ENCODE measurements around the gene CDC42BPG.
A peak's percentile ranks its signal among the peaks of the same experiment; 100 is the strongest.

The CDC42BPG gene

GRCh38 chr11:64844330-64845128 lies at the start of gene CDC42BPG:
Gene CDC42BPG, minus strand, starts transcription at chr11:64844653. Its CDS starts 84 bp downstream, at chr11:64844569.
- DNase-seq (ENCODE audit: low read depth in 2 of 3, low spot score in 1 of 3): peak in 1 of 3 donors; percentile 57

GRCh38 chr11:64893194-64894069 lies 49.0 kb upstream of the CDC42BPG start:
- DNase-seq (ENCODE audit: low read depth in 2 of 3, low spot score in 1 of 3): no peak

GRCh38 chr11:64892838-64893193 lies 48.4 kb upstream of the CDC42BPG start:
- DNase-seq (ENCODE audit: low read depth in 2 of 3, low spot score in 1 of 3): no peak

GRCh38 chr11:64892411-64892831 lies 48.0 kb upstream of the CDC42BPG start:
- no peak for DNase-seq (ENCODE audit: low read depth in 2 of 3, low spot score in 1 of 3)

GRCh38 chr11:64891880-64892279 lies 47.4 kb upstream of the CDC42BPG start:
- no peak for DNase-seq (ENCODE audit: low read depth in 2 of 3, low spot score in 1 of 3)

- DNase-seq (ENCODE audit: low read depth in 2 of 3, low spot score in 1 of 3): no peak
Observed at GRCh38 chr11:64891215-64891848, 46.9 kb upstream of the CDC42BPG start.

GRCh38 chr11:64890522-64890939 lies 46.1 kb upstream of the CDC42BPG start:
- DNase-seq (ENCODE audit: low read depth in 2 of 3, low spot score in 1 of 3): no peak

- DNase-seq (ENCODE audit: low read depth in 2 of 3, low spot score in 1 of 3): no peak
Observed at GRCh38 chr11:64888729-64889511, 44.5 kb upstream of the CDC42BPG start.

GRCh38 chr11:64888406-64888728 lies 43.9 kb upstream of the CDC42BPG start:
- no peak for DNase-seq (ENCODE audit: low read depth in 2 of 3, low spot score in 1 of 3)

- peak; percentile 70 to 82 (median 81) for DNase-seq (ENCODE audit: low read depth in 2 of 3, low spot score in 1 of 3)
Observed at GRCh38 chr11:64887757-64888405, 43.4 kb upstream of the CDC42BPG start.

GRCh38 chr11:64887234-64887756 lies 42.8 kb upstream of the CDC42BPG start:
- DNase-seq (ENCODE audit: low read depth in 2 of 3, low spot score in 1 of 3): no peak

- no peak for DNase-seq (ENCODE audit: low read depth in 2 of 3, low spot score in 1 of 3)
Observed at GRCh38 chr11:64885367-64886286, 41.2 kb upstream of the CDC42BPG start.

- no peak for DNase-seq (ENCODE audit: low read depth in 2 of 3, low spot score in 1 of 3)
Observed at GRCh38 chr11:64884019-64884418, 39.6 kb upstream of the CDC42BPG start.

GRCh38 chr11:64883575-64883974 lies 39.1 kb upstream of the CDC42BPG start:
- DNase-seq (ENCODE audit: low read depth in 2 of 3, low spot score in 1 of 3): no peak

GRCh38 chr11:64882243-64882642 lies 37.8 kb upstream of the CDC42BPG start:
- no peak for DNase-seq (ENCODE audit: low read depth in 2 of 3, low spot score in 1 of 3)

- no peak for DNase-seq (ENCODE audit: low read depth in 2 of 3, low spot score in 1 of 3)
Observed at GRCh38 chr11:64881476-64881875, 37.0 kb upstream of the CDC42BPG start.

GRCh38 chr11:64880240-64881001 lies 36.0 kb upstream of the CDC42BPG start:
- DNase-seq (ENCODE audit: low read depth in 2 of 3, low spot score in 1 of 3): no peak

- DNase-seq (ENCODE audit: low read depth in 2 of 3, low spot score in 1 of 3): no peak
Observed at GRCh38 chr11:64879244-64879900, 34.9 kb upstream of the CDC42BPG start.

All from stimulated activated CD4-positive, alpha-beta T cell treated with anti-CD3 and anti-CD28 coated beads, Interleukin-12 subunit alpha, Interleukin-12 subunit beta, amount 100 ng/mL, for 48 hours (primary cell).